SKM-1 treated with dmso at 0.1 percent for 144 hours (cell line): ENCODE results near the gene SPC24.
A peak's percentile ranks its signal among the peaks of the same experiment; 100 is the strongest.

Experiments used
- DNase-seq: peaks from one replicate; lab custom pipeline; 2025; ENCODE audit not compliant: unreplicated experiment; lab: John Stamatoyannopoulos, UW

SPC24 gene, protein sequence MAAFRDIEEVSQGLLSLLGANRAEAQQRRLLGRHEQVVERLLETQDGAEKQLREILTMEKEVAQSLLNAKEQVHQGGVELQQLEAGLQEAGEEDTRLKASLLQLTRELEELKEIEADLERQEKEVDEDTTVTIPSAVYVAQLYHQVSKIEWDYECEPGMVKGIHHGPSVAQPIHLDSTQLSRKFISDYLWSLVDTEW

DNA sequence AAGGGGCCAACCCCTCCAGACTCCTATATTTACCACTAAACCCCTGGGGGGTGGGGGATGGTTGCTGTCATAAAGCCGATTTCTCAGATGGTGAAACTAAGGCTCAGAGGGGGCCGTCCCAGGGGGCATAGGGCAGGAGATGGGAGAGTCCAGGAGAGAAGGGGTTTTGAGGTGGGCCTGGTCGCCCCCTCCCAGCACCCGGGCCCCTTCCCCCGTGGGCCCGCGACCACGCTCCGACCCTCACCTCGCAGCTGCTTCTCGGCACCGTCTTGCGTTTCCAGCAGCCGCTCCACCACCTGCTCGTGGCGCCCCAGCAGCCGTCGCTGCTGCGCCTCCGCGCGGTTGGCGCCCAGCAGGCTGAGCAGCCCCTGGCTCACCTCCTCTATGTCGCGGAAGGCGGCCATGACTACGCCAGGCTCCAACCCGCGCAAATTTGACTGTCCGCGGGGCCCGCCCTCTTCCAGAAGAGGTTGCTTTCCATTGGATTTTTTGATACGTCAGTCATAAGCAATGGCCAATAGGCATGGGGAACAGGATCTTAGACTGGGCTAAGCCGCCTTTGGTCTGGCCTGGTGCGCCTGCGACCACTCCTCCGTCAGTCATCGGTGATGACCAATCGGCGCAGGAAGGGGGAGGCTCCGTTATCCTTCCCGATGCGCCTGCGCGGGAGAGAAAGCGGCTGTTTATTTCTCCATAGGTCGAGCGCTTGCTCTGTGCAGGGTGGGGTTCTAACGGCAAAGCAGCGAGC is at the start of gene SPC24:
TSS of gene SPC24 (minus strand) at position 410 of the 748 bp plus-strand sequence. CDS start at position 404, 6 bp downstream.
- DNase-seq: peak; percentile 99

DNA sequence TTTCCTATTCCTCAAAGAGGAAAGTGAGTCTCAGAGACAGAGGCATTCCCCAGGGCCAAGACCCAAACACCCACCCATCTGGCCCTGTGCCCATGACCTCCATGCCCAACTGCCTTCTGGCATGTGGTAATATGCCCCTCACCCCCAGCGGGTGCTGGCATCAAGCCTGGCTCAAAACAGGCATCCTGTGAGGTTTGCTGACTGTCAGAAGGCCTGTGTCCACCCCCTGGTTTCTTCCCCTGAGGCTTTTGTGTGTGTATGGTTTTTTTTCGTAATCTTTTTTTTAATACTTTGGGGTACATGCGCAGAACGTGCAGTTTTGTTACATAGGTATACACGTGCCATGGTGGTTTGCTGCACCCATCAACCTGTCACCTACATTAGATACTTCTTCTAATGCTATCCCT is 49.4 kb upstream of the SPC24 start:
- DNase-seq: no peak

DNA sequence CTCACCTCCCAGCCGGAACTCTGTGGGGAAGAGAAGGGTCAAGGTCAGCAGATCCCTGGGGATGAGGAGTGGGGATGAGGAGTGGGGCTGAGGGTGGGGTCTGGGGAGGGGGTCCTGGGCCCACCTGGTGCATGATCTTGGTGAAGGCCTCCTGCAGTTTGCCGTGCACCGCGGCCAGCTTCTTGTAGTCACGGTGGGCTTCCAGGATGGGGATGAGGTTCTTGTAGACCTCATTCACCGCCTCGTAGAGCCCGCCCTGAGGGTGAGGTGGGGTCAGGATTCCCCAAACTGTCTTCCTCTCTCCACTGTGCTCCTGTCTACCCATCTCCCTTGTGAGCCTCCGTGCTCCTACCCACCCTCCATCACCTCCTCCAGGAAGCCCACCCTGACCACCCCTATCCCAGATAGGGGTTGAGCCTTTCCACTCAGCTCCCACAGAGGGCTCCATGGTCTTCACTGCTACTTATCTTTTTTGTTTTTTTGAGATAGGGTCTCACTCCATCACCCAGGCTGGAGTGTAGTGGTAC is 48.6 kb upstream of the SPC24 start:
- no peak for DNase-seq

DNA sequence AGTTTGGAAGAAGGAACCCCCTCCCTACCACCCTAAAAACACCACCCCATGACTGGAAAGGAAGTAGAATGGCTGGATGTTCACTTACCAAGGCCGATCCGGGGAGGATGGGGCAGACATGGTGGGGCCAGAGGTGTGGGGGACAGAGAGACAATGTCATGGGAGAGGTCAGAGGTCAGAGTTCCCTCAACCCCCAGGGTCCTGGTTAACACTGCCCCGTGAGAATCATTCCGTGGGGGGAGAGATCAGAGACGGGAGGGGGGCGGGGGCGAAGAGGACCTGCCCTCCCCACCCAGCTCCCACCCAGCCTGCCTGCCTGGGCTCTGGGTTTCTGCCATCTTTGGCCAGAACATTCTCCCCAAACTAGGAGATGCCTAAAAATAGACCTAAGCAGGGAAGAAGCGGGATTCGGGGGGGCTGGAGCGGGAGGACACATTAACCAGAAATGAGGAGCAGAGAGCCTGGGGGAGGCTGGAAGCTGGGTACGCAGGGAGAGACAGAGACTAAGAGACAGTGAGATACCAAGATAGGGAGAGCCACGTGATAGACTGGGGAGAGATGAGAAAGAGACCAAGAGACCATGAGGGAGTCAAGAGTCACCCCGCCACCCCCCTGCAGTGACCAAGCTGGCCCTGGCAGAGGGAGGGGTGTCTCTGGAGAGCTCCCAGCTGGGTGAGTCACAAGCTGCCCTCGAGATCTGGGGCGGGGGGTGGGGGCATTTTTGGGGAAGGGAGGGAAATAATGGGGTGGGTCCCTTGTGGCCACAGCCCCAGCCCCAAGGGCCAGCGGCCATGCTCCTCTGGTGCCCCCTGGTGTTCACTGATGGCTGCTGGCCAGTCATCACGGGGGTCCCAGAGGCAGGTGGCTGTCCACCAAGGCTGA is 47.9 kb upstream of the SPC24 start:
- DNase-seq: no peak

DNA sequence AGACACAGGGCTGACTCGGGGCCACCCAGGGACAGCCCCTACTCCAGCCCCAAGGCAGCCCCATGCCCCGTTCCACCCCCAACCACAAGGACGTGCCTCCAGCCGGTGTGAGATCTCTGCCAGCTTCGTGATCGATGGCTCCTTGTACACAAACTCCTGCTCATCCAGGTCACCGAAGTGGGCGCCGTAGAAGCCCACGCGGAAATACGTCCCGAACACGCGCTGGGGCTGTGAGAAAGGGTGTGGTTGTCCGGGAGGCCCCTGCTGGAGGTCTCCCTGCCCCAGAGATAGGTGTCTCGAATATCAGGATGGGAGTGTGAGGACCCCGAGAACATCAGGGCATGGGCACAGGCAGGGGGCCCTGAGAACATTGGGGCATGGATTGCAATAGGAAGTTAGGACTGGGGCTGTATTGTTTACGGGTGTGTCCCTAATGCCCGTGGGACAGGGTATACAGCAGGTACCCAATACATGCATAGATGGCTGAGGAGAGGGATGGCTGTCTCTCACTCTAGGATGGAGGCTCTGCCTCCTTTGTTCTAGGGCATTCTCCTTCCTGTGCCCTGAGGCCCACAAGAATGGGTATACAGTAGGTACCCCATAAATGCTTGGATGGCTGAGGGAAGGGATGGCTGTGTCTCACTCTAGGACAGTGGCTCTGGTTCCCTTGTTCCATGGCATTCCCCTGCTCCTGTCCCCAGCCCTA is 47.1 kb upstream of the SPC24 start:
- no peak for DNase-seq

DNA sequence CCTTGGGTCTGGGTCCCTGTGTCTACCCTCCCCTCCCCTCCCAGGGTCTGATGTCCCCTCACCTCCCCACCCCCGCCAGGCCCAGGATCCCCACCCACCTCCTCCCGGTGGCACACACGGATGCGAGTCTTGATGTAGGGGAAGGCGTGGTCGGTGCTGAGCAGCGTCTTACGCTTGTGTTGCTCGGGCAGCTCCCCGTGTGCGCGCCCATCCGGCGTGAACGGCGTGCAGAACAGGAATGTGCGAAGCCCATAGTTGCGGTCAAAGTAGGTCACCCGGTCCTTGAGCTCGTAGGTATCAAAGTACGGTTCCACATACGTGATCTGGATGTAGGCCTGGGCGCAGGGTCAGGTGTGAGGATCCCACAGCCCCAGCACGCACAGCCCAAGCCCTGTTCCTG is 46.2 kb upstream of the SPC24 start:
- no peak for DNase-seq

DNA sequence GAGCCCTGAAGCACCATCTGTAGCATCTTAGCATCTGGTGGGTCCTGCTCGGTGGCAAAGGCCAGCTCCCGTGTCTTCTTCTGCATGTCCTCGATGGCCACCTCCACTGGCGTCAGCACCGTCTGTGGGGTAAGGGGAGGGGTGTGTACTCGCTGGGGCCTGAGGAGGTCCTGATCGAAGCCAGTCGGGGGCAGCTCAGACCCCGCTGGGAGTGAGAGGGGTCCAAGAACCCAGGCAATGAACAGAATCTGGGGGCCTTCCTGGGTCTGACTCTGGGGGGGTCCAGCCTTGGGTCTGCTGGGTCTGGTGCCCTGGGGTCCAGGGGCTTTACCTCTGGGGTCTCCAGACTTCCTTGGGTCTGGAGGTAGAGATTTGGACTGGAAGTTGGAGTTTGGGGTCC is 45.3 kb upstream of the SPC24 start:
- no peak for DNase-seq

DNA sequence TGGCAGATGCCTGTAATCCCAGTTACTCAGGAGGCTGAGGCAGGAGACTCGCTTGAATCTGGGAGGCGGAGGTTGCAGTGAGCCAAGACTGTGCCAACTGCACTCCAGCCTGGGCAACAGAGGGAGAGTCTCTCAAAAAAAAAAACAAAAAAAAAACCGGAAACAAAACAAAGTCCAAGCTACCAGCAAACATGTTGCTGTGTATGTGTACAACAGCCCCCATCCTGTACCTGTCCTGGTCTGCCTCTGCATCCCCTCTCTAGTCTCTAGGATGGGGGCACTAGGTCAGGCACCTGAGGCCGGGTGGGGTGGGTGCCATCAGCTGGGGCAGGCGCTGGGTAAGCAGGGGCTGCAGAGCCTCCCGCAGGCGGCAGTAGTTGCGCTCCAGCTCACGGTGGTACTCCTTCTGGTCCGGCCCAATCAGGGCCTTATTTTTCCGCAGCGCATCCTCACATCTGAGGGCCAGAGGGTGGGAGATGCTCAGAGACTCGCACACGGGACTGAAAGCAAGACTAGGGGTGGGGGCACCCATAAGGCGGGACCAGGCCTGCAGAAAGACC is 44.5 kb upstream of the SPC24 start:
- DNase-seq: no peak

DNA sequence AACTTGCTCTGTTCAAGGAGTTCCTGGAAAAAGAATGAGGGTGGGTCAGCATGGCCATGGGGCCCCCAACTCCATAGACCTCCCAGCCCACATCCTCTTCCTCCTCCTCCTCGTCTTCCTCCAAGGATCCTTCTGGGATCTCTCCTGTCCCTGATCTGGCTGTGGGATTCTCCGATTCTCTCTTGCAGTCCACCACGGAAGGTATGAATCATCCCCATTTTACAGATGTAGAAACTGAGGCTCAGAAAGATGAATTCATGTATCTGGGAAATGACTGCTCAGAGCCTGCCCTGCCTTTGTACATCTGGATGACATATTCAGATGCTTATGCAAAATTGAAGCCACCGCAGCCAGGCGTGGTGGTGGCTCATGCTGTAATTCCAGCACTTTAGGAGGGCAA is 43.9 kb upstream of the SPC24 start:
- DNase-seq: no peak

DNA sequence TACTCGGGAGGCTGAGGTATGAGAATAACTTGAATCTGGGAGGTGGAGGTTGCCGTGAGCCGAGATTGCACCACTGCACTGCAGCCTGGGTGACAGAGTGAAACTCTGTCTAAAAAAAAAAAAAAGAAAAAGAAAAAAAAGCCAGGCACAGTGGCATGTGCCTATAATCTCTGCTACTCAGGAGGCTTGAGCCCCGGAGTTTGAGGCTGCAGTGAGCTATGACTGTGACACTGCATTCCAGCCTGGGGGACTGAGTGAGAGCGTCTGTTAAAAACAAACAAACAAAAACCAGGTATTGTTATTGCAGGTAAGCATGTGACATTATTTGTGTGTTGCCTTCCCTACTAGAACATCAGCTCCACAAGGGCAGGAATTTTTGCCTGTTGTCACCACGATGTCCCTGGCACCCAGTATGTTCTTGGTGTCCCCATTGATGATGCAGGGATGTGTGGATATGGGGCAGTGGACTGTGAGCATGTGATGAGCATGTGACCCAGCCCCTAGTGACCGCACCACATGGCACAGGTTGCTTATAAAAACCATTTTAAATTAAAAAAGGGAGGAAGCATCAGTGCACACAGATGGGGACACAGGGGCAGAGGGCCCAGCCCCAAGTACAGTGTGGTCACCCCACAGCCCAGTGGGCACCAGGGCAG is 43.3 kb upstream of the SPC24 start:
- DNase-seq: no peak

DNA sequence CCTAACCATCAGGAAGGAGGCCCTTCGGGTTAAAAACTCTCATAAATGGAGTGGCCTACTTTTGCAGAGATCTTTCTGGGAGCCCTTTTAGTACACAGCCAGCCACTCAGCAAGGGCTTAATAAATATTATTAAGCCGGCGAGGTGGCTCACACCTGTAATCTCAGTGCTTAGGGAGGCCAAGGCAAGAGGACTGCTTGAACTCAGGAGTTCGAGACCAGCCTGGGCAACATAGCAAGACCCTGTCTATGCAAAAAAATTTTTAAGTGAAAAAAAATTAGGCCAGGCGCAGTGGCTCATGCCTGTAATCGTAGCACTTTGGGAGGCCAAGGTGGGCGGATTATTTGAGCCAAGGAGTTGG is 42.6 kb upstream of the SPC24 start:
- no peak for DNase-seq

DNA sequence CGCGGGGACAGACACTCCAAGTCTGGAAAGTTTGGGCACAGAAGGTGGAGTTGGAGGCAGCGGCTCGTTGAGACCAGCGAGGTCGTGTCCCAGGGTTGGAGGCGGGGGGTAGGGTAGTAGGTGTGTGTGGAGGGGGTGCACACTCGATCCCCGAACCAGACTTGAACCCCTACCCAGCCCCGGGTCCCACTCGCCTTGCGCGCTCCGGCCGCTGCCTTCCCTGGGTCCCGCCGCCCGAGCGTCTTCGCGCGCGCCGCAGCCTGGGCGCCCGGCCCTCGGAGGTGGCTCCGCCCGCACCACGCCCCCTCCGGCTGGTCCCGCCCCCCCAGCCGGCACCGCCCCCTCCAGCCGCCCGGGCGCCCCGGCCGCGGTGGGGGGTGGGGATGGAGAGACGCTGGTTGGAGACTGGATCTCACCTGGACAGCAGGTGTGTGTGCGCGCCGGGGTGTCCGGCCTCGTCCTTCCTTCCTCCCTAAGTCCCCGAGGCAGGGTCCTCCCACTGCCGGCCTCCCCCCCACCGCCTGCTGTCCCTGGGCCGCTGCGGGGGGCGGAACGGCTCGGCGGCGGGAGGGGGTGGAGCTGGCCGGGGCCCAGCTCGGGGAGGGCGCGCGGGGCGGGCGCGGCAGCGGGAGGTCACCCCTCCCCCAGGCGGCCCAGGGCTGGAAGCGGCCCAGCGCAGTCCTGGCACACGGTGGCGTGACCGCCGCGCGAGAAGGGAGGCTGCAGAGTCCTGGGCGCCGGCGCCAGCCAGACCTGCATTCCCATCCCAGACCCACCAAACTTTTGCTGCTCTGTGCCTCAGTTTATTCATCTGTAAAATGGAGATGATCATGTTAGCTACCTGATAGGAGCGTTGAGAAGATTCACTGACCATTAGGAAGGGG is 42.0 kb upstream of the SPC24 start, which contains the start of gene KANK2:
TSS of gene KANK2 (minus strand) at position 255 of the 884 bp plus-strand sequence. CDS start 3,034 bp downstream, outside the sequence.
- peak; percentile 68 for DNase-seq

DNA sequence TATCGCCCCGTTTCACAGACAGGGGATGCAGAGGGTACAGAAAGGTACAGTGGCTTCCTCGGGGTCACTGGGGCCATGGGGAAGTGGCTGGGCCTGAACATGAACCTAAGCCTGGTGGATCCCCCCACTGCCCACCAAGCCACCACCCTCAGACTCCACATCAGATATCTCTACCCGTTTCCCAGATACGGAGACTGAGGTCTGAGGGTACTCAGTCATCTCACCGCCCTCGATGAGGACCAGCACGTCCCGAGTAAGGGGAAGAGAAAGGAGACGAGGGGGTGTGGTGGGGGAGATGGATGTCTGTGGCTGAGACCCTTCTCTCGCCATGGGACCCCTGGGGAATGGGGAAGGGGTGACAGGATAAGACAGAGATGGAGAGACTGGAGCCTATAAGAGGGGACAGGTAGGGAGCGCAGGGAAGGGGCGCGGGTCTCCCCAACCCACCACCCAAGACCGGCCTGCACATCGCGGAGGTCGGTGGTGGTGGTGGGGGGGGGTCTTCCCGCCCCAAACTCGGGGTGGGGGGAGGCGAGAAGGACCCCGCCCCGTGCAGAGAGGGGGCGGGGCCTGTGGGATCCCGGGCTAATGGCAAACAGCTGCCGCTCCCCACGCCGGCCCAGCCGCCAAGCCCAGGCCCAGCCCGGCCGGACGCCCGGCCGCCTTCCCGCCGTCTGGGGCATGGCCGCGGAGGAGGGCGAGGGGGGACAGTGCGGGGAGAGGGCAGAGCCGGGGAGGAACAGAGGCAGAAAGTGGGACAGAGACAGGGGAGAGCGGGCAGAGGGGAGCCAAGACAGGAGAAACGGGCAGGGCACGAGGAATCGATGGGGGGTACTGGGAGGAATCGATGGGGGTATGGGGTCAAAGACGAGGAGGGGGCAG is 41.1 kb upstream of the SPC24 start:
- DNase-seq: no peak

DNA sequence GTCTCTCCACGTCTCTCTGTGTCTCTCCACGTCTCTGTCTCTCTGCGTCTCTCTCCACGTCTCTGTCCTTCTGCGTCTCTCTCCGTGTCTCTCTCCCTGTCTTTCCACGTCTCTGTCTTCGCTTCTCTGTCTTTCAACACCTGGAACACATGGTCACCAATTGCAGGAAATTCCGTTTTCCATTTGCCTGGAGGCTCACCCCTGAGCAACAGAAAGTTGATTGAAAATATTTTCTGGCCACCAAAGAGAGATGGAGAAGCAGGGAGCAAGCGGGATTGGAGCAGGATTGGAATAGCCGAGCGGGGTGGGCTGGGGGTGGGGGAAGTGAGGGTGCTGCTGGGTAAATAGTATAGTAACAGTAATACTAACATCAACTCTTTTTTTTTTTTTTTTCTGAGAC is 40.1 kb upstream of the SPC24 start:
- no peak for DNase-seq

DNA sequence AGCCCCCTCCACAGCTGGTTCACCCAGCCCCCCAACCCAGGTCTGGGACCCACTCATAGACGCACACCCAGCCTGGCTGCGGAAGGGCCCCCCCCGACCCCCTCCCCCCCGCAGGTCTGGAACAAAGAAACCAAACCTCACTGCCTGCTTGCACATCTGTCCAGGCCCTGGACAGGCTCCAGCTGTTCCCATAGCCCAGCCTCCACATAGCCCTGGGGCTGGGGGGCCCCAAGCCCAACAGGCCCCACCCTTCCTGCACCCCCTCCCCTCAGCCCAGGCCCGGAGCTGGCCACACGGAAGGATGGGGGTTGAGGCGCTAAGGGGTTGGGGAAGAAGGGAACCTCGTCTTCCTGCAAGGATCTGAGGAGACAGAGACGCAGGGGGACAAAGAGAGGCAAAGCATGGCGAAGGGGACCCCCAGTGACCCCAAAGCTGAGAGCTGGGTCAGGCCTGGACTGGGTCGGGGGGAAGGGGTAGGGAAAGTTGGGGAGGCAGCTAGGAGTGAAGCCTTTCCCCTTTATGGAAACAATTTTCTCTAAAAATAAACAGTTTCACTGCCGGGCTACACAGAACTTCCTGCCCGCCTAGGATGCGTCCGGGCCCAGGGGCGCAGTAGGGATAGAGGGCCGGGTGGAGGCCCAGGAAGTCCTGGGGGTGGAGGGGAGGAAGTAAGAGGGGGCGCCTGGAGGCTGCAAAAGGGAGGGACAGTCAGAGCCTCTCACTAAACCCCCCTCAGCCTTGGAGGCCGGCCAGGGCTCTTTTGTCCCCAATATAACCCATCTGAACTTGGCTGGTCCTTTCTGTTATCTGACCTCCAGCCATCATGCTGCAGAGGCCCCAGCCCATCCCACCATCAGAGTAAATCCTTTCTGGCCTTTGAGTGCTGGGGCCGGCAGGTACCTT is 39.3 kb upstream of the SPC24 start:
- no peak for DNase-seq

DNA sequence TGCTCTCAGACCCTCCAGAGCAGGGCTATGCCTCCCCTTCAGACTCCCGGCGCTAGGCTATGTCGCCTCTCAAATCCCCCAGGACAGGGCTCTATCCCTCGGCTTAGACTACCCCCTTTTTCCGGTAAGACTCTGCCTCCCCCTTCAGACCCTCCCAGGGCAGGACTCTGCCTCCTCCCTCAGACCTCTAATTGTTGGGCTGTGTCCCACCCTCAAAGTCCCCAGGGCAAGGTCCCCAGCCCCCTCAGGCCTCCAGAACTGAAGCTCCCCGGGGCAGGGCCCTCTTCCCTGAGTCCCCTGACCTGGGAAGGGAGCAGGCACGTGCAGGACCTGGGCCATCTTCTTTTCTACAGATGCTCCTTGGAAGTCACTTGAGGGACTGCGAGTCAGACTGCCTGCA is 38.6 kb upstream of the SPC24 start:
- DNase-seq: no peak
